ENCODE measurements around the gene PDZD4. TPM values are rescaled to one million over a fixed set of nuclear protein-coding genes. Genes with fewer than 3 reads are reported as not detected.

Gene PDZD4
- total and polyA plus RNA-seq, 4 donors: 0.15 to 1.8 (median 0.69) TPM

- TF ChIP-seq FOXA2 (IDR thresholded peaks at IDR 0.05) (no peak), YY1 (IDR thresholded peaks at IDR 0.05) (no peak)
- no peaks in the 10 kb centered on the region for H3K9me3 ChIP-seq (ENCODE audit: control insufficient read depth in 4 of 4, low read length in 3 of 4)
- no peaks in the 10 kb centered on the region for H3K36me3 ChIP-seq (ENCODE audit: control insufficient read depth in 4 of 4, insufficient read depth in 3 of 4, low read depth in 1 of 4, low read length in 3 of 4)
- 61% methylated on average over 27 of the region's 27 CpGs for WGBS
- H3K4me3 ChIP-seq (ENCODE audit: low read depth in 1 of 3, low read length in 3 of 3): no peak overlapping the region
- H3K27ac ChIP-seq (ENCODE audit: low read depth in 1 of 2, low read length in 2 of 2): no peak overlapping the region
- no peak overlapping the region for H3K9ac ChIP-seq (ENCODE audit: low read depth in 1 of 2, low read length in 2 of 2)
- H3K4me1 ChIP-seq (ENCODE audit: control insufficient read depth in 4 of 4, insufficient read depth in 4 of 4, low read length in 3 of 4): peaks cover 0 to 7% (median 0%) of the 10 kb centered on the region in 4 donors
- DNase-seq (ENCODE audit: low spot score): no peak
- H3K27me3 ChIP-seq (ENCODE audit: control insufficient read depth in 4 of 4, insufficient read depth in 4 of 4, low read length in 3 of 4): no peaks in the 10 kb centered on the region
These were observed 64.9 kb downstream of the PDZD4 start for GRCh38 chrX:153765138-153766079.

DNA sequence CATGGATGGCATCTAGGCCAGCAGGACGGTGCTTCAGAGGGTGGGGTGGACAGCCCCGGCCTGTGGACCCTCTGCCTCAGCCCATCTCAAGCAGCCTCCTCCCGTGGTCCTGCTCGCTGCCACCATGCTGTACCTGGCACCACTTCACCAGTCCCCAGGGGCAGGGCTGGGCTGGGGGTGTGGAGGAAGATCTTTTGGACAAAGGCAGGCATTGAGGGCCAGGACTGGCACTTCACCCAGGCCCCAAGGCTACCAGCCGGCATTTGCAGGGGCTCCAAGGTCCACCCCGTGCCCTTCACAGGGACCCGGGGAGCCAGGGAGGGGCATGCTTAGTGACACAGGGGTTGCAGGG, 65.6 kb downstream of the PDZD4 start:
- no peaks in the 10 kb centered on the region for H3K36me3 ChIP-seq (ENCODE audit: control insufficient read depth in 4 of 4, insufficient read depth in 3 of 4, low read depth in 1 of 4, low read length in 3 of 4)
- WGBS: 79% methylated on average over 7 of the region's 7 CpGs
- DNase-seq (ENCODE audit: low spot score): no peak
- H3K9ac ChIP-seq (ENCODE audit: low read depth in 1 of 2, low read length in 2 of 2): no peak overlapping the region
- no peaks in the 10 kb centered on the region for H3K9me3 ChIP-seq (ENCODE audit: control insufficient read depth in 4 of 4, low read length in 3 of 4)
- H3K27me3 ChIP-seq (ENCODE audit: control insufficient read depth in 4 of 4, insufficient read depth in 4 of 4, low read length in 3 of 4): no peaks in the 10 kb centered on the region
- no peak overlapping the region for H3K4me3 ChIP-seq (ENCODE audit: low read depth in 1 of 3, low read length in 3 of 3)
- TF ChIP-seq TAF1 (conservative IDR thresholded peaks at IDR 0.05): no peak
- no peak for TF ChIP-seq FOXA1 (IDR thresholded peaks at IDR 0.05)
- TF ChIP-seq HNF4G (IDR thresholded peaks at IDR 0.05): no peak
- TF ChIP-seq HNF4A (conservative IDR thresholded peaks at IDR 0.05): no peak
- TF ChIP-seq, protein P1, sequence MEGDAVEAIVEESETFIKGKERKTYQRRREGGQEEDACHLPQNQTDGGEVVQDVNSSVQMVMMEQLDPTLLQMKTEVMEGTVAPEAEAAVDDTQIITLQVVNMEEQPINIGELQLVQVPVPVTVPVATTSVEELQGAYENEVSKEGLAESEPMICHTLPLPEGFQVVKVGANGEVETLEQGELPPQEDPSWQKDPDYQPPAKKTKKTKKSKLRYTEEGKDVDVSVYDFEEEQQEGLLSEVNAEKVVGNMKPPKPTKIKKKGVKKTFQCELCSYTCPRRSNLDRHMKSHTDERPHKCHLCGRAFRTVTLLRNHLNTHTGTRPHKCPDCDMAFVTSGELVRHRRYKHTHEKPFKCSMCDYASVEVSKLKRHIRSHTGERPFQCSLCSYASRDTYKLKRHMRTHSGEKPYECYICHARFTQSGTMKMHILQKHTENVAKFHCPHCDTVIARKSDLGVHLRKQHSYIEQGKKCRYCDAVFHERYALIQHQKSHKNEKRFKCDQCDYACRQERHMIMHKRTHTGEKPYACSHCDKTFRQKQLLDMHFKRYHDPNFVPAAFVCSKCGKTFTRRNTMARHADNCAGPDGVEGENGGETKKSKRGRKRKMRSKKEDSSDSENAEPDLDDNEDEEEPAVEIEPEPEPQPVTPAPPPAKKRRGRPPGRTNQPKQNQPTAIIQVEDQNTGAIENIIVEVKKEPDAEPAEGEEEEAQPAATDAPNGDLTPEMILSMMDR (IDR thresholded peaks at IDR 0.05; ENCODE audit: low read depth, low read length, missing input control): no peak
- TF ChIP-seq ATF3 (IDR thresholded peaks at IDR 0.05): no peak
- no peak for TF ChIP-seq YY1 (IDR thresholded peaks at IDR 0.05)
- TF ChIP-seq, protein P2, sequence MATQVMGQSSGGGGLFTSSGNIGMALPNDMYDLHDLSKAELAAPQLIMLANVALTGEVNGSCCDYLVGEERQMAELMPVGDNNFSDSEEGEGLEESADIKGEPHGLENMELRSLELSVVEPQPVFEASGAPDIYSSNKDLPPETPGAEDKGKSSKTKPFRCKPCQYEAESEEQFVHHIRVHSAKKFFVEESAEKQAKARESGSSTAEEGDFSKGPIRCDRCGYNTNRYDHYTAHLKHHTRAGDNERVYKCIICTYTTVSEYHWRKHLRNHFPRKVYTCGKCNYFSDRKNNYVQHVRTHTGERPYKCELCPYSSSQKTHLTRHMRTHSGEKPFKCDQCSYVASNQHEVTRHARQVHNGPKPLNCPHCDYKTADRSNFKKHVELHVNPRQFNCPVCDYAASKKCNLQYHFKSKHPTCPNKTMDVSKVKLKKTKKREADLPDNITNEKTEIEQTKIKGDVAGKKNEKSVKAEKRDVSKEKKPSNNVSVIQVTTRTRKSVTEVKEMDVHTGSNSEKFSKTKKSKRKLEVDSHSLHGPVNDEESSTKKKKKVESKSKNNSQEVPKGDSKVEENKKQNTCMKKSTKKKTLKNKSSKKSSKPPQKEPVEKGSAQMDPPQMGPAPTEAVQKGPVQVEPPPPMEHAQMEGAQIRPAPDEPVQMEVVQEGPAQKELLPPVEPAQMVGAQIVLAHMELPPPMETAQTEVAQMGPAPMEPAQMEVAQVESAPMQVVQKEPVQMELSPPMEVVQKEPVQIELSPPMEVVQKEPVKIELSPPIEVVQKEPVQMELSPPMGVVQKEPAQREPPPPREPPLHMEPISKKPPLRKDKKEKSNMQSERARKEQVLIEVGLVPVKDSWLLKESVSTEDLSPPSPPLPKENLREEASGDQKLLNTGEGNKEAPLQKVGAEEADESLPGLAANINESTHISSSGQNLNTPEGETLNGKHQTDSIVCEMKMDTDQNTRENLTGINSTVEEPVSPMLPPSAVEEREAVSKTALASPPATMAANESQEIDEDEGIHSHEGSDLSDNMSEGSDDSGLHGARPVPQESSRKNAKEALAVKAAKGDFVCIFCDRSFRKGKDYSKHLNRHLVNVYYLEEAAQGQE (IDR thresholded peaks at IDR 0.05): no peak
- TF ChIP-seq, protein P3, sequence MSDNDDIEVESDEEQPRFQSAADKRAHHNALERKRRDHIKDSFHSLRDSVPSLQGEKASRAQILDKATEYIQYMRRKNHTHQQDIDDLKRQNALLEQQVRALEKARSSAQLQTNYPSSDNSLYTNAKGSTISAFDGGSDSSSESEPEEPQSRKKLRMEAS (IDR thresholded peaks at IDR 0.05): no peak
- TF ChIP-seq, protein P4, sequence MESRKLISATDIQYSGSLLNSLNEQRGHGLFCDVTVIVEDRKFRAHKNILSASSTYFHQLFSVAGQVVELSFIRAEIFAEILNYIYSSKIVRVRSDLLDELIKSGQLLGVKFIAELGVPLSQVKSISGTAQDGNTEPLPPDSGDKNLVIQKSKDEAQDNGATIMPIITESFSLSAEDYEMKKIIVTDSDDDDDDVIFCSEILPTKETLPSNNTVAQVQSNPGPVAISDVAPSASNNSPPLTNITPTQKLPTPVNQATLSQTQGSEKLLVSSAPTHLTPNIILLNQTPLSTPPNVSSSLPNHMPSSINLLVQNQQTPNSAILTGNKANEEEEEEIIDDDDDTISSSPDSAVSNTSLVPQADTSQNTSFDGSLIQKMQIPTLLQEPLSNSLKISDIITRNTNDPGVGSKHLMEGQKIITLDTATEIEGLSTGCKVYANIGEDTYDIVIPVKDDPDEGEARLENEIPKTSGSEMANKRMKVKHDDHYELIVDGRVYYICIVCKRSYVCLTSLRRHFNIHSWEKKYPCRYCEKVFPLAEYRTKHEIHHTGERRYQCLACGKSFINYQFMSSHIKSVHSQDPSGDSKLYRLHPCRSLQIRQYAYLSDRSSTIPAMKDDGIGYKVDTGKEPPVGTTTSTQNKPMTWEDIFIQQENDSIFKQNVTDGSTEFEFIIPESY (IDR thresholded peaks at IDR 0.05): no peak
- no peak for TF ChIP-seq GABPA (IDR thresholded peaks at IDR 0.05 in 1 of 2, conservative IDR thresholded peaks at IDR 0.05 in 1 of 2)
- TF ChIP-seq EGR1 (IDR thresholded peaks at IDR 0.05; ENCODE audit: low read depth in 2 of 2): no peak
- no peak for TF ChIP-seq JUND (IDR thresholded peaks at IDR 0.05)
- no peak for TF ChIP-seq RXRA (IDR thresholded peaks at IDR 0.05)
- H3K27ac ChIP-seq (ENCODE audit: low read depth in 1 of 2, low read length in 2 of 2): no peak overlapping the region
- peaks cover 0 to 7% (median 0%) of the 10 kb centered on the region in 4 donors for H3K4me1 ChIP-seq (ENCODE audit: control insufficient read depth in 4 of 4, insufficient read depth in 4 of 4, low read length in 3 of 4)

Data from liver (tissue), 9 donors.